Measurements from ENCODE around the gene TRNAU1AP. TPM values are rescaled to one million over a fixed set of nuclear protein-coding genes. Genes with fewer than 3 reads are reported as not detected.
A peak's percentile ranks its signal among the peaks of the same experiment; 100 is the strongest.

The TRNAU1AP gene
- total and polyA plus RNA-seq, 2 of the 13 experiments (the other 11 are each of a cell fraction or from before 2014, with no cell fraction given), result 29.0 to 42.9 TPM

DNA sequence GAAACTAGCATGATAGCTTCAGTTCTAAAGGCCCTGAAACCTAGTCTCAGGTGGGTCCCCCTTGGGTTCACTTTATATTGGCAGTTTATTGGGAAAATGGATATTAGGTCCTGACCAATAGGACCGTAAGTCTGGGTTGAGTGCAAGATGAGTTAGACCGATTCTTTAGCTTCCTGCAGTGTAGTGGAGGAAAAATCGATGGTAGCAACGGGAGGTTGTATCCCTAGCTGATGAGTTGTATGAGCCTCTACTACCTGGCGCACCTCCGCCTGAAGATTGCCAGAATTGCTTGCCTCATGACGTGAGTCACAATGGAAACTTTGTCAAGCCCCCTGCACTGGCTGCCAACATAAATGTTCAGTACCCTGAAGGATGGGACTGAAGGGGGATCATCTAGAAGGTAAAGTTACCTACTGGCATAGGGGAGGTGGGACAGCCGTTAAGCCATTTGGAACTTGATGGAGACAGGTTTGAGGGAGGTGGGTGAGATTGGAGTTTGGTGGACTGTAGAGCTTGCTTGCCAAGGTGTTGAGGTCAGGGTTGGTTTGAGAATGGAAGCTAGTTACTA, 43.1 kb upstream of the TRNAU1AP start (continued):
- TF ChIP-seq RORA (CRISPR knock-in tag; IDR thresholded peaks at IDR 0.05) (no peak), ZNF768 (CRISPR knock-in tag; IDR thresholded peaks at IDR 0.05) (no peak), MEF2D (CRISPR knock-in tag; IDR thresholded peaks at IDR 0.05) (no peak), ZNF607 (CRISPR knock-in tag; IDR thresholded peaks at IDR 0.05; ENCODE audit: borderline replicate concordance) (no peak), AHR (CRISPR knock-in tag; IDR thresholded peaks at IDR 0.05) (no peak), AGO2 (optimal IDR thresholded peaks at IDR 0.05; ENCODE audit: low read depth, low read length) (no peak), ZC3H13 (CRISPR knock-in tag; IDR thresholded peaks at IDR 0.05) (peak; percentile 67), RFXAP (CRISPR knock-in tag; IDR thresholded peaks at IDR 0.05; ENCODE audit: borderline replicate concordance) (peak; percentile 42; the same call in 1 of the 2 replicates), THYN1 (CRISPR knock-in tag; IDR thresholded peaks at IDR 0.05; ENCODE audit: borderline replicate concordance, low read depth) (no peak), HDAC2 (CRISPR knock-in tag; IDR thresholded peaks at IDR 0.05) (no peak), KLF16 (CRISPR knock-in tag; IDR thresholded peaks at IDR 0.05) (peak in 1 of 2 experiments; percentile 19; a peak in 1 of 4 replicates), SSRP1 (CRISPR knock-in tag; IDR thresholded peaks at IDR 0.05) (peak; percentile 100), JDP2 (CRISPR knock-in tag; IDR thresholded peaks at IDR 0.05; ENCODE audit: borderline replicate concordance) (no peak), ZNF430 (CRISPR knock-in tag; IDR thresholded peaks at IDR 0.05) (peak; percentile 70; the same call in 1 of the 2 replicates), LCORL (IDR thresholded peaks at IDR 0.05) (no peak), LCORL (CRISPR knock-in tag; IDR thresholded peaks at IDR 0.05) (no peak), ARHGAP35 (CRISPR knock-in tag; IDR thresholded peaks at IDR 0.05; ENCODE audit: borderline replicate concordance) (no peak), ZNF766 (CRISPR knock-in tag; IDR thresholded peaks at IDR 0.05; ENCODE audit: borderline replicate concordance) (0 out of 2 replicates have a peak, but pooled peaks have one; percentile 12), POLR2AphosphoS2 (IDR thresholded peaks at IDR 0.05; ENCODE audit: low read depth, low read length) (peak; percentile 94), ZNF3 (CRISPR knock-in tag; IDR thresholded peaks at IDR 0.05) (no peak), DR1 (CRISPR knock-in tag; IDR thresholded peaks at IDR 0.05) (peak; percentile 56; the same call in 1 of the 2 replicates), BCL6 (CRISPR knock-in tag; IDR thresholded peaks at IDR 0.05) (no peak), E2F2 (CRISPR knock-in tag; IDR thresholded peaks at IDR 0.05; ENCODE audit: borderline replicate concordance) (no peak), ZNF33B (CRISPR knock-in tag; IDR thresholded peaks at IDR 0.05) (no peak), GZF1 (CRISPR knock-in tag; IDR thresholded peaks at IDR 0.05) (no peak), ZSCAN31 (CRISPR knock-in tag; IDR thresholded peaks at IDR 0.05; ENCODE audit: low read depth) (no peak), HOXA9 (CRISPR knock-in tag; IDR thresholded peaks at IDR 0.05; ENCODE audit: borderline replicate concordance) (no peak), SALL2 (CRISPR knock-in tag; IDR thresholded peaks at IDR 0.05) (peak; percentile 12; the same call in 1 of the 2 replicates), JARID2 (CRISPR knock-in tag; IDR thresholded peaks at IDR 0.05; ENCODE audit: insufficient replicate concordance) (no peak), NBN (conservative IDR thresholded peaks at IDR 0.05) (no peak)
- TF ChIP-seq, protein P1, sequence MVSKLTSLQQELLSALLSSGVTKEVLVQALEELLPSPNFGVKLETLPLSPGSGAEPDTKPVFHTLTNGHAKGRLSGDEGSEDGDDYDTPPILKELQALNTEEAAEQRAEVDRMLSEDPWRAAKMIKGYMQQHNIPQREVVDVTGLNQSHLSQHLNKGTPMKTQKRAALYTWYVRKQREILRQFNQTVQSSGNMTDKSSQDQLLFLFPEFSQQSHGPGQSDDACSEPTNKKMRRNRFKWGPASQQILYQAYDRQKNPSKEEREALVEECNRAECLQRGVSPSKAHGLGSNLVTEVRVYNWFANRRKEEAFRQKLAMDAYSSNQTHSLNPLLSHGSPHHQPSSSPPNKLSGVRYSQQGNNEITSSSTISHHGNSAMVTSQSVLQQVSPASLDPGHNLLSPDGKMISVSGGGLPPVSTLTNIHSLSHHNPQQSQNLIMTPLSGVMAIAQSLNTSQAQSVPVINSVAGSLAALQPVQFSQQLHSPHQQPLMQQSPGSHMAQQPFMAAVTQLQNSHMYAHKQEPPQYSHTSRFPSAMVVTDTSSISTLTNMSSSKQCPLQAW (CRISPR knock-in tag; IDR thresholded peaks at IDR 0.05), result 0 out of 2 replicates have a peak, but pooled peaks have one; percentile 33
